Measurements from ENCODE around the gene TCF4. TPM values are rescaled to one million over a fixed set of nuclear protein-coding genes. Genes with fewer than 3 reads are reported as not detected.

TCF4 gene
- total RNA-seq, 1 experiment from 2014 or later: 261 TPM

GRCh38 chr18:55515214-55515613 lies 72.8 kb downstream of the TCF4 start:
- Histone ChIP-seq H2AFZ (ENCODE audit: low read length) (no peak overlapping the region), H4K20me1 (ENCODE audit: insufficient read depth, low read depth, low read length) (no peaks in the 10 kb centered on the region), H3K4me2 (ENCODE audit: low read depth, low read length, poor library complexity, severe bottlenecking) (no peak overlapping the region), H3K4me1 (ENCODE audit: low read length) (peaks cover 79% of the 10 kb centered on the region), H3K27me3 (ENCODE audit: low read length) (no peaks in the 10 kb centered on the region), H3K9ac (ENCODE audit: low read length) (no peak overlapping the region), H3K27ac (ENCODE audit: low read length) (0 out of 2 replicates have a peak overlapping the region, but pooled peaks have one; percentile 29), H3K4me3 (ENCODE audit: low read length) (no peak overlapping the region), H3K9me3 (ENCODE audit: low read length) (no peaks in the 10 kb centered on the region), H3K9me2 (replicated peaks; ENCODE audit: insufficient read depth, low read length) (no peaks in the 10 kb centered on the region), H3K79me2 (ENCODE audit: low read length) (peaks cover 93% of the 10 kb centered on the region), H3K36me3 (ENCODE audit: insufficient read depth, low read length) (0 out of 2 replicates have a peak, but pooled peaks cover 19% of the 10 kb centered on the region)
- DNase-seq: no peak

- H4K20me1 ChIP-seq (ENCODE audit: insufficient read depth, low read depth, low read length): no peaks in the 10 kb centered on the region
- no peak overlapping the region for H2AFZ ChIP-seq (ENCODE audit: low read length)
- H3K79me2 ChIP-seq (ENCODE audit: low read length): peaks cover 93% of the 10 kb centered on the region
- H3K36me3 ChIP-seq (ENCODE audit: insufficient read depth, low read length): 0 out of 2 replicates have a peak, but pooled peaks cover 7% of the 10 kb centered on the region
- H3K27me3 ChIP-seq (ENCODE audit: low read length): no peaks in the 10 kb centered on the region
- no peak overlapping the region for H3K9ac ChIP-seq (ENCODE audit: low read length)
- no peak overlapping the region for H3K4me2 ChIP-seq (ENCODE audit: low read depth, low read length, poor library complexity, severe bottlenecking)
- H3K4me1 ChIP-seq (ENCODE audit: low read length): peaks cover 80% of the 10 kb centered on the region
- H3K27ac ChIP-seq (ENCODE audit: low read length): peak overlapping the region; percentile 26
- no peak overlapping the region for H3K4me3 ChIP-seq (ENCODE audit: low read length)
- no peaks in the 10 kb centered on the region for H3K9me3 ChIP-seq (ENCODE audit: low read length)
- no peaks in the 10 kb centered on the region for H3K9me2 ChIP-seq (replicated peaks; ENCODE audit: insufficient read depth, low read length)
- DNase-seq: no peak
These were observed 74.8 kb downstream of the TCF4 start for GRCh38 chr18:55513161-55513560.

- Histone ChIP-seq H4K20me1 (ENCODE audit: insufficient read depth, low read depth, low read length) (no peaks in the 10 kb centered on the region), H2AFZ (ENCODE audit: low read length) (no peak overlapping the region), H3K79me2 (ENCODE audit: low read length) (peaks cover 91% of the 10 kb centered on the region), H3K9me3 (ENCODE audit: low read length) (no peaks in the 10 kb centered on the region), H3K4me1 (ENCODE audit: low read length) (peaks cover 88% of the 10 kb centered on the region), H3K9me2 (replicated peaks; ENCODE audit: insufficient read depth, low read length) (no peaks in the 10 kb centered on the region), H3K27me3 (ENCODE audit: low read length) (no peaks in the 10 kb centered on the region), H3K9ac (ENCODE audit: low read length) (no peak overlapping the region), H3K4me3 (ENCODE audit: low read length) (no peak overlapping the region), H3K27ac (ENCODE audit: low read length) (peak overlapping the region; percentile 73), H3K4me2 (ENCODE audit: low read depth, low read length, poor library complexity, severe bottlenecking) (peak overlapping the region; percentile 46), H3K36me3 (ENCODE audit: insufficient read depth, low read length) (no peaks in the 10 kb centered on the region)
- DNase-seq: no peak
These were observed 76.7 kb downstream of the TCF4 start for GRCh38 chr18:55511277-55511676.

- H3K36me3 ChIP-seq (ENCODE audit: insufficient read depth, low read length): no peaks in the 10 kb centered on the region
- no peak overlapping the region for H3K4me3 ChIP-seq (ENCODE audit: low read length)
- H3K27ac ChIP-seq (ENCODE audit: low read length): peak overlapping the region; percentile 73
- H3K4me2 ChIP-seq (ENCODE audit: low read depth, low read length, poor library complexity, severe bottlenecking): peak overlapping the region; percentile 46
- peaks cover 88% of the 10 kb centered on the region for H3K4me1 ChIP-seq (ENCODE audit: low read length)
- no peak overlapping the region for H2AFZ ChIP-seq (ENCODE audit: low read length)
- peak overlapping the region; percentile 23 for H3K9ac ChIP-seq (ENCODE audit: low read length)
- H3K27me3 ChIP-seq (ENCODE audit: low read length): no peaks in the 10 kb centered on the region
- no peaks in the 10 kb centered on the region for H3K9me2 ChIP-seq (replicated peaks; ENCODE audit: insufficient read depth, low read length)
- no peaks in the 10 kb centered on the region for H4K20me1 ChIP-seq (ENCODE audit: insufficient read depth, low read depth, low read length)
- H3K9me3 ChIP-seq (ENCODE audit: low read length): no peaks in the 10 kb centered on the region
- DNase-seq: no peak
- peaks cover 91% of the 10 kb centered on the region for H3K79me2 ChIP-seq (ENCODE audit: low read length)
These were observed 77.2 kb downstream of the TCF4 start for GRCh38 chr18:55510809-55511208.

GRCh38 chr18:55509631-55510324 lies 78.2 kb downstream of the TCF4 start:
- Histone ChIP-seq H4K20me1 (ENCODE audit: insufficient read depth, low read depth, low read length) (no peaks in the 10 kb centered on the region), H3K79me2 (ENCODE audit: low read length) (peaks cover 86% of the 10 kb centered on the region), H3K9me2 (replicated peaks; ENCODE audit: insufficient read depth, low read length) (no peaks in the 10 kb centered on the region), H2AFZ (ENCODE audit: low read length) (no peak overlapping the region), H3K9ac (ENCODE audit: low read length) (no peak overlapping the region), H3K4me1 (ENCODE audit: low read length) (peaks cover 82% of the 10 kb centered on the region), H3K36me3 (ENCODE audit: insufficient read depth, low read length) (no peaks in the 10 kb centered on the region), H3K4me2 (ENCODE audit: low read depth, low read length, poor library complexity, severe bottlenecking) (peak overlapping the region; percentile 46), H3K27ac (ENCODE audit: low read length) (peak overlapping the region; percentile 73), H3K4me3 (ENCODE audit: low read length) (no peak overlapping the region), H3K9me3 (ENCODE audit: low read length) (no peaks in the 10 kb centered on the region), H3K27me3 (ENCODE audit: low read length) (no peaks in the 10 kb centered on the region)
- DNase-seq: no peak

- no peak overlapping the region for H2AFZ ChIP-seq (ENCODE audit: low read length)
- H4K20me1 ChIP-seq (ENCODE audit: insufficient read depth, low read depth, low read length): no peaks in the 10 kb centered on the region
- DNase-seq: no peak
- H3K79me2 ChIP-seq (ENCODE audit: low read length): peaks cover 92% of the 10 kb centered on the region
- H3K9me2 ChIP-seq (replicated peaks; ENCODE audit: insufficient read depth, low read length): no peaks in the 10 kb centered on the region
- H3K4me2 ChIP-seq (ENCODE audit: low read depth, low read length, poor library complexity, severe bottlenecking): no peak overlapping the region
- peak overlapping the region; percentile 73; the same call in 1 of the 2 replicates for H3K27ac ChIP-seq (ENCODE audit: low read length)
- no peaks in the 10 kb centered on the region for H3K36me3 ChIP-seq (ENCODE audit: insufficient read depth, low read length)
- H3K4me1 ChIP-seq (ENCODE audit: low read length): peaks cover 84% of the 10 kb centered on the region
- no peak overlapping the region for H3K9ac ChIP-seq (ENCODE audit: low read length)
- no peaks in the 10 kb centered on the region for H3K9me3 ChIP-seq (ENCODE audit: low read length)
- no peaks in the 10 kb centered on the region for H3K27me3 ChIP-seq (ENCODE audit: low read length)
- no peak overlapping the region for H3K4me3 ChIP-seq (ENCODE audit: low read length)
These were observed 79.3 kb downstream of the TCF4 start for GRCh38 chr18:55508651-55509050.

GRCh38 chr18:55506074-55506473 lies 81.9 kb downstream of the TCF4 start:
- no peak overlapping the region for H3K4me3 ChIP-seq (ENCODE audit: low read length)
- peaks cover 92% of the 10 kb centered on the region for H3K4me1 ChIP-seq (ENCODE audit: low read length)
- no peaks in the 10 kb centered on the region for H3K9me2 ChIP-seq (replicated peaks; ENCODE audit: insufficient read depth, low read length)
- no peak overlapping the region for H2AFZ ChIP-seq (ENCODE audit: low read length)
- peaks cover 92% of the 10 kb centered on the region for H3K79me2 ChIP-seq (ENCODE audit: low read length)
- H3K36me3 ChIP-seq (ENCODE audit: insufficient read depth, low read length): no peaks in the 10 kb centered on the region
- H3K4me2 ChIP-seq (ENCODE audit: low read depth, low read length, poor library complexity, severe bottlenecking): peak overlapping the region; percentile 28
- no peak overlapping the region for H3K9ac ChIP-seq (ENCODE audit: low read length)
- no peaks in the 10 kb centered on the region for H3K9me3 ChIP-seq (ENCODE audit: low read length)
- H3K27me3 ChIP-seq (ENCODE audit: low read length): no peaks in the 10 kb centered on the region
- H4K20me1 ChIP-seq (ENCODE audit: insufficient read depth, low read depth, low read length): no peaks in the 10 kb centered on the region
- DNase-seq: peak; percentile 64
- peak overlapping the region; percentile 73 for H3K27ac ChIP-seq (ENCODE audit: low read length)

GRCh38 chr18:55504808-55505207 lies 83.2 kb downstream of the TCF4 start:
- no peaks in the 10 kb centered on the region for H3K27me3 ChIP-seq (ENCODE audit: low read length)
- peaks cover 91% of the 10 kb centered on the region for H3K79me2 ChIP-seq (ENCODE audit: low read length)
- no peak overlapping the region for H2AFZ ChIP-seq (ENCODE audit: low read length)
- no peak overlapping the region for H3K4me2 ChIP-seq (ENCODE audit: low read depth, low read length, poor library complexity, severe bottlenecking)
- no peak overlapping the region for H3K9ac ChIP-seq (ENCODE audit: low read length)
- H3K9me3 ChIP-seq (ENCODE audit: low read length): no peaks in the 10 kb centered on the region
- no peaks in the 10 kb centered on the region for H4K20me1 ChIP-seq (ENCODE audit: insufficient read depth, low read depth, low read length)
- H3K4me1 ChIP-seq (ENCODE audit: low read length): peaks cover 91% of the 10 kb centered on the region
- H3K4me3 ChIP-seq (ENCODE audit: low read length): no peak overlapping the region
- DNase-seq: no peak
- H3K36me3 ChIP-seq (ENCODE audit: insufficient read depth, low read length): no peaks in the 10 kb centered on the region
- H3K9me2 ChIP-seq (replicated peaks; ENCODE audit: insufficient read depth, low read length): no peaks in the 10 kb centered on the region
- 0 out of 2 replicates have a peak overlapping the region, but pooled peaks have one; percentile 31 for H3K27ac ChIP-seq (ENCODE audit: low read length)
